Measurements from ENCODE around the gene PDE7B. TPM values are rescaled to one million over a fixed set of nuclear protein-coding genes. Genes with fewer than 3 reads are reported as not detected.
A peak's percentile ranks its signal among the peaks of the same experiment; 100 is the strongest.

The PDE7B gene
- total and polyA plus RNA-seq, 2 of the 4 experiments (the other 2 are of a cell fraction), result 7.8 to 12.4 TPM

- Histone ChIP-seq H2BK120ac (ENCODE audit: low read depth, low read length) (peak overlapping the region; percentile 55), H3K14ac (replicated peaks; ENCODE audit: low read depth, low read length) (no peak overlapping the region), H3K4ac (ENCODE audit: low read depth, low read length) (peak overlapping the region; percentile 35; the same call in 1 of the 2 replicates), H3K27me3 (ENCODE audit: control insufficient read depth, insufficient read depth, low read length) (no peaks in the 10 kb centered on the region), H2BK20ac (ENCODE audit: low read depth, low read length) (peak overlapping the region; percentile 60), H3K27ac (ENCODE audit: insufficient read depth, low read length) (peak overlapping the region; percentile 36; the same call in 1 of the 2 replicates), H3K9me3 (ENCODE audit: control insufficient read depth, insufficient read depth, low read length) (no peaks in the 10 kb centered on the region), H2BK15ac (ENCODE audit: low read depth, low read length) (peak overlapping the region; percentile 29), H3K9me1 (ENCODE audit: insufficient read depth, low read length) (peaks cover 18% of the 10 kb centered on the region), H3K23ac (ENCODE audit: low read depth, low read length) (peak overlapping the region; percentile 48; the same call in 1 of the 2 replicates), H2AK9ac (replicated peaks; ENCODE audit: low read depth, low read length, poor library complexity) (peak overlapping the region; percentile 8), H4K5ac (ENCODE audit: low read depth, low read length) (peak overlapping the region; percentile 28; the same call in 1 of the 2 replicates), H3K4me1 (ENCODE audit: control insufficient read depth, insufficient read depth, low read length) (peaks cover 9% of the 10 kb centered on the region), H3K56ac (ENCODE audit: extremely low read depth, insufficient read depth, low read length) (no peak overlapping the region), H3K18ac (ENCODE audit: low read depth, low read length) (peak overlapping the region; percentile 51; the same call in 1 of the 2 replicates), H2BK5ac (ENCODE audit: low read depth, low read length, poor library complexity, severe bottlenecking) (peak overlapping the region; percentile 91), H3K9ac (ENCODE audit: low read depth, low read length) (no peak overlapping the region), H2AFZ (replicated peaks; ENCODE audit: low read length, poor library complexity) (peak overlapping the region; percentile 60), H4K20me1 (ENCODE audit: insufficient read depth, low read length) (no peaks in the 10 kb centered on the region; the same call in 1 of the 2 replicates), H3K36me3 (ENCODE audit: control insufficient read depth, insufficient read depth, low read length) (peaks cover 6% of the 10 kb centered on the region), H3K4me2 (ENCODE audit: low read depth, low read length) (peak overlapping the region; percentile 32; the same call in 1 of the 2 replicates), H4K91ac (ENCODE audit: insufficient read depth, low read depth, low read length) (0 out of 2 replicates have a peak overlapping the region, but pooled peaks have one; percentile 0), H3K4me3 (ENCODE audit: insufficient read depth, low read depth, low read length) (no peak overlapping the region), H2AK5ac (ENCODE audit: low read depth, low read length) (peak overlapping the region; percentile 46; the same call in 1 of the 2 replicates), H3K79me1 (ENCODE audit: low read depth in 1 of 2, low read length in 2 of 2) (peaks cover 31 to 71% of the 10 kb centered on the region in 2 experiments), H4K8ac (ENCODE audit: low read depth in 2 of 2, low read length in 2 of 2) (peak overlapping the region in 1 of 2 experiments; percentile 20; a peak in 3 of 4 replicates)
- POLR2A ChIA-PET (ENCODE audit: unreplicated experiment), result no interaction called here
- CTCF ChIA-PET, result interaction anchor here (0.7 to 1.3 kb wide), 3 partner anchors 149 to 637 kb away, joined by 3 to 4 read pairs (median 3); no protein-coding TSS in a partner anchor
- in situ Hi-C loops (cut with MboI; ENCODE audit: low sequenced_read_pairs), result no loop called here
- dilution Hi-C loops (cut with HindIII; ENCODE audit: low sequenced_read_pairs, unreplicated experiment), result no loop called here
- WGBS, 2 experiments (ENCODE audit: extremely low coverage in 2 of 2, insufficient read length in 1 of 2), result no CpG with 5 or more reads among the region's 5 CpGs
- ATAC-seq (ENCODE audit: low read depth) (peak; percentile 67), DNase-seq (peak; percentile 96)
- intact Hi-C loops (cut with micrococcal nuclease), result no loop called here
- BruUV-seq (replicated peaks), result no TSS peak
- TF ChIP-seq MXI1 (IDR thresholded peaks at IDR 0.05; ENCODE audit: borderline replicate concordance, low read depth, low read length) (peak; percentile 74), POLR2A (IDR thresholded peaks at IDR 0.05; ENCODE audit: low read depth, low read length) (no peak), CEBPB (IDR thresholded peaks at IDR 0.05; ENCODE audit: low read depth, low read length) (peak; percentile 35; the same call in 1 of the 2 replicates), RFX5 (IDR thresholded peaks at IDR 0.05; ENCODE audit: low read depth, low read length) (no peak), NFE2L2 (IDR thresholded peaks at IDR 0.05; ENCODE audit: low read depth, low read length) (peak; percentile 33; the same call in 1 of the 2 replicates), RCOR1 (IDR thresholded peaks at IDR 0.05; ENCODE audit: insufficient replicate concordance, low read length) (no peak), MAFK (IDR thresholded peaks at IDR 0.05; ENCODE audit: low read depth, low read length) (peak; percentile 71), RAD21 (IDR thresholded peaks at IDR 0.05; ENCODE audit: low read length) (peak; percentile 20), FOS (IDR thresholded peaks at IDR 0.05; ENCODE audit: low read depth, low read length) (peak; percentile 65), CHD1 (IDR thresholded peaks at IDR 0.05; ENCODE audit: low read depth, low read length) (no peak), BHLHE40 (IDR thresholded peaks at IDR 0.05; ENCODE audit: low read depth, low read length) (peak; percentile 94)
- TF ChIP-seq, protein P1, sequence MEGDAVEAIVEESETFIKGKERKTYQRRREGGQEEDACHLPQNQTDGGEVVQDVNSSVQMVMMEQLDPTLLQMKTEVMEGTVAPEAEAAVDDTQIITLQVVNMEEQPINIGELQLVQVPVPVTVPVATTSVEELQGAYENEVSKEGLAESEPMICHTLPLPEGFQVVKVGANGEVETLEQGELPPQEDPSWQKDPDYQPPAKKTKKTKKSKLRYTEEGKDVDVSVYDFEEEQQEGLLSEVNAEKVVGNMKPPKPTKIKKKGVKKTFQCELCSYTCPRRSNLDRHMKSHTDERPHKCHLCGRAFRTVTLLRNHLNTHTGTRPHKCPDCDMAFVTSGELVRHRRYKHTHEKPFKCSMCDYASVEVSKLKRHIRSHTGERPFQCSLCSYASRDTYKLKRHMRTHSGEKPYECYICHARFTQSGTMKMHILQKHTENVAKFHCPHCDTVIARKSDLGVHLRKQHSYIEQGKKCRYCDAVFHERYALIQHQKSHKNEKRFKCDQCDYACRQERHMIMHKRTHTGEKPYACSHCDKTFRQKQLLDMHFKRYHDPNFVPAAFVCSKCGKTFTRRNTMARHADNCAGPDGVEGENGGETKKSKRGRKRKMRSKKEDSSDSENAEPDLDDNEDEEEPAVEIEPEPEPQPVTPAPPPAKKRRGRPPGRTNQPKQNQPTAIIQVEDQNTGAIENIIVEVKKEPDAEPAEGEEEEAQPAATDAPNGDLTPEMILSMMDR (conservative IDR thresholded peaks at IDR 0.05; ENCODE audit: low read depth, low read length), result no peak
- TF ChIP-seq, protein P2, sequence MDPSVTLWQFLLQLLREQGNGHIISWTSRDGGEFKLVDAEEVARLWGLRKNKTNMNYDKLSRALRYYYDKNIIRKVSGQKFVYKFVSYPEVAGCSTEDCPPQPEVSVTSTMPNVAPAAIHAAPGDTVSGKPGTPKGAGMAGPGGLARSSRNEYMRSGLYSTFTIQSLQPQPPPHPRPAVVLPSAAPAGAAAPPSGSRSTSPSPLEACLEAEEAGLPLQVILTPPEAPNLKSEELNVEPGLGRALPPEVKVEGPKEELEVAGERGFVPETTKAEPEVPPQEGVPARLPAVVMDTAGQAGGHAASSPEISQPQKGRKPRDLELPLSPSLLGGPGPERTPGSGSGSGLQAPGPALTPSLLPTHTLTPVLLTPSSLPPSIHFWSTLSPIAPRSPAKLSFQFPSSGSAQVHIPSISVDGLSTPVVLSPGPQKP (IDR thresholded peaks at IDR 0.05; ENCODE audit: borderline replicate concordance, low read depth, low read length), result no peak
- TF ChIP-seq, protein P3, sequence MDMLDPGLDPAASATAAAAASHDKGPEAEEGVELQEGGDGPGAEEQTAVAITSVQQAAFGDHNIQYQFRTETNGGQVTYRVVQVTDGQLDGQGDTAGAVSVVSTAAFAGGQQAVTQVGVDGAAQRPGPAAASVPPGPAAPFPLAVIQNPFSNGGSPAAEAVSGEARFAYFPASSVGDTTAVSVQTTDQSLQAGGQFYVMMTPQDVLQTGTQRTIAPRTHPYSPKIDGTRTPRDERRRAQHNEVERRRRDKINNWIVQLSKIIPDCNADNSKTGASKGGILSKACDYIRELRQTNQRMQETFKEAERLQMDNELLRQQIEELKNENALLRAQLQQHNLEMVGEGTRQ (IDR thresholded peaks at IDR 0.05; ENCODE audit: low read depth, low read length), result peak; percentile 88
Measured at GRCh38 chr6:136077834-136078576, 226.5 kb downstream of the PDE7B start.
